ENCODE results near the gene ORMDL2. TPM values are rescaled to one million over a fixed set of nuclear protein-coding genes. Genes with fewer than 3 reads are reported as not detected.
A peak's percentile ranks its signal among the peaks of the same experiment; 100 is the strongest.

ORMDL2 gene
- 42.8 and 48.5 TPM in 2 replicates for total RNA-seq (2014; rRNA removed; shearing (Covaris generic))
- 14.7 and 21.5 TPM in 2 replicates for polyA plus RNA-seq (2015; cell fraction: cytosol; rRNA removed)
- polyA plus RNA-seq (2015; cell fraction: nucleus; rRNA removed) = 11.4 and 12.0 TPM in 2 replicates

- DNase-seq (ENCODE audit: low read depth) = peak; percentile 100
Measured at GRCh38 chr12:55817345-55818139, at the start of gene ORMDL2, which contains the start of gene SARNP. Gene ORMDL2, plus strand, starts transcription at chr12:55818041. Its CDS starts 959 bp downstream, at chr12:55819000. Gene SARNP, minus strand, starts transcription at chr12:55817724. Its CDS starts 23 bp downstream, at chr12:55817701.

GRCh38 chr12:55771736-55772135 lies 46.1 kb upstream of the ORMDL2 start:
- DNase-seq (ENCODE audit: low read depth) = no peak

GRCh38 chr12:55777856-55778255 lies 40.0 kb upstream of the ORMDL2 start:
- no peak for DNase-seq (ENCODE audit: low read depth)

- no peak for DNase-seq (ENCODE audit: low read depth)
Measured at GRCh38 chr12:55780685-55781084, 37.2 kb upstream of the ORMDL2 start.

GRCh38 chr12:55788546-55788945 lies 29.3 kb upstream of the ORMDL2 start:
- no peak for DNase-seq (ENCODE audit: low read depth)

GRCh38 chr12:55789171-55789570 lies 28.7 kb upstream of the ORMDL2 start:
- DNase-seq (ENCODE audit: low read depth) = no peak

GRCh38 chr12:55789893-55790292 lies 27.9 kb upstream of the ORMDL2 start:
- no peak for DNase-seq (ENCODE audit: low read depth)

- no peak for DNase-seq (ENCODE audit: low read depth)
Measured at GRCh38 chr12:55795950-55796349, 21.9 kb upstream of the ORMDL2 start.

GRCh38 chr12:55797068-55797467 lies 20.8 kb upstream of the ORMDL2 start:
- peak; percentile 18 for DNase-seq (ENCODE audit: low read depth)

- no peak for DNase-seq (ENCODE audit: low read depth)
Measured at GRCh38 chr12:55797550-55797949, 20.3 kb upstream of the ORMDL2 start.

- no peak for DNase-seq (ENCODE audit: low read depth)
Measured at GRCh38 chr12:55806982-55807381, 10.9 kb upstream of the ORMDL2 start.

GRCh38 chr12:55809274-55809673 lies 8.6 kb upstream of the ORMDL2 start:
- DNase-seq (ENCODE audit: low read depth) = no peak

- no peak for DNase-seq (ENCODE audit: low read depth)
Measured at GRCh38 chr12:55812088-55812487, 5.8 kb upstream of the ORMDL2 start.

- no peak for DNase-seq (ENCODE audit: low read depth)
Measured at GRCh38 chr12:55814257-55814656, 3.6 kb upstream of the ORMDL2 start.

GRCh38 chr12:55815473-55815872 lies 2.4 kb upstream of the ORMDL2 start:
- DNase-seq (ENCODE audit: low read depth) = no peak

- no peak for DNase-seq (ENCODE audit: low read depth)
Measured at GRCh38 chr12:55816881-55817344, 928 bp upstream of the ORMDL2 start.

- peak; percentile 12 for DNase-seq (ENCODE audit: low read depth)
Measured at GRCh38 chr12:55818140-55818728, 393 bp downstream of the ORMDL2 start.

GRCh38 chr12:55818886-55819285 lies 1.0 kb downstream of the ORMDL2 start:
- DNase-seq (ENCODE audit: low read depth) = no peak

GRCh38 chr12:55820679-55821078 lies 2.8 kb downstream of the ORMDL2 start:
- peak; percentile 13 for DNase-seq (ENCODE audit: low read depth)

GRCh38 chr12:55822228-55822627 lies 4.4 kb downstream of the ORMDL2 start:
- no peak for DNase-seq (ENCODE audit: low read depth)

- no peak for DNase-seq (ENCODE audit: low read depth)
Measured at GRCh38 chr12:55823419-55823818, 5.6 kb downstream of the ORMDL2 start.

GRCh38 chr12:55824726-55825125 lies 6.9 kb downstream of the ORMDL2 start:
- no peak for DNase-seq (ENCODE audit: low read depth)

Measured in HT1080 (cell line).